ENCODE measurements around the gene BCCIP. TPM values are rescaled to one million over a fixed set of nuclear protein-coding genes. Genes with fewer than 3 reads are reported as not detected.

BCCIP gene
- total and polyA plus RNA-seq, 4 donors = 21.9 to 44.1 (median 31.2) TPM

DNA sequence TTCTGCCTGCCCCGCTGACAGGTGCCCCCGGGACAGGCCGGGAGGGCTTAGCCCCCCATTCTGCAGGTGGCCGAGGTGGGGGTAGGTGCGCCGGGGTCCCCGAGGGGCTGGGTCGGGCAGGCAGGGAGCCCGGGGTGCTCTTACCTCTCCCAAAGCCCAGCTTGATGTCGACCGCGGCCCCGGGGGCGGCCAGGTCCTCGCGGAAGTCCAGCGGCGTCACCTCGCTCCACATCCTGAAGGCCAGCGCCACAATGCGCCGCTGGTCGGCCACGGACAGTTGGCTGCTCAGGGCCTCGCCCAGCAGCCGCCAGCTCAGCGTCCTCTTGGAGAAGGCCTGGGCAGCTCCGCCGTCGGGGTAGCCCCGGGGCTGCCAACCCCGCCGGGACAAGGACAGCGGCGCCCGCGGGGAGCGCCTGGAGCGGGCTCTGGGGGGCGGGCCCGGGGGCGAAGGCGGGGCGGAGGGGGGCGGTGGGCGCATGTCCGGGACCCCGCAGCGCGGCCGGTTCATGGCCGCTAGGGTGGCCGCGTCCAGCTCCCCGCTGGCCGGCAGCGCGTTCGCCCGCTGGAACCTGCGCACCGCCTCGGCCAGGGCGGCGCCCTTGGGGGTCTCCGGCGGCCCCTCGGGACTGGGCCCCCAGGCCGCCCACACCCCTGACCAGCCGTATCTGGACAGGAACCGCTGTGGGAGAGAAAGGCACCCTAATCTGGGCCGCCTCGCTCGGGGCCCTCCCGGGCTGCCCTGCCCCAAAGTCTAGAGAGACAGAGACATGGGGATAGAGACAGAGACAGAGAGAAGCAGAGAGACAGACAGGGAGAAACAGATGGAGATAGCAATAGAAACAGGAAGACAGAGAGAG is 49.4 kb upstream of the BCCIP start:
- Histone ChIP-seq H3K4me3 (ENCODE audit: low read depth in 1 of 3, low read length in 3 of 3) (no peak overlapping the region), H3K36me3 (ENCODE audit: control insufficient read depth in 4 of 4, insufficient read depth in 3 of 4, low read depth in 1 of 4, low read length in 3 of 4) (no peaks in the 10 kb centered on the region), H3K9me3 (ENCODE audit: control insufficient read depth in 4 of 4, low read length in 3 of 4) (no peaks in the 10 kb centered on the region), H3K27ac (ENCODE audit: low read depth in 1 of 2, low read length in 2 of 2) (no peak overlapping the region), H3K4me1 (ENCODE audit: control insufficient read depth in 4 of 4, insufficient read depth in 4 of 4, low read length in 3 of 4) (no peaks in the 10 kb centered on the region), H3K27me3 (ENCODE audit: control insufficient read depth in 4 of 4, insufficient read depth in 4 of 4, low read length in 3 of 4) (no peaks in the 10 kb centered on the region), H3K9ac (ENCODE audit: low read depth in 1 of 2, low read length in 2 of 2) (no peak overlapping the region)
- WGBS = 75% methylated on average over 75 of the region's 75 CpGs
- TF ChIP-seq, protein P1, sequence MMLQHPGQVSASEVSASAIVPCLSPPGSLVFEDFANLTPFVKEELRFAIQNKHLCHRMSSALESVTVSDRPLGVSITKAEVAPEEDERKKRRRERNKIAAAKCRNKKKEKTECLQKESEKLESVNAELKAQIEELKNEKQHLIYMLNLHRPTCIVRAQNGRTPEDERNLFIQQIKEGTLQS (IDR thresholded peaks at IDR 0.05) = no peak
- TF ChIP-seq TAF1 (conservative IDR thresholded peaks at IDR 0.05) = no peak
- TF ChIP-seq RXRA (IDR thresholded peaks at IDR 0.05) = no peak
- no peak for TF ChIP-seq HNF4G (IDR thresholded peaks at IDR 0.05)
- TF ChIP-seq EGR1 (IDR thresholded peaks at IDR 0.05; ENCODE audit: low read depth in 2 of 2) = no peak
- TF ChIP-seq RAD21 (IDR thresholded peaks at IDR 0.05) = no peak
- TF ChIP-seq HNF4A (conservative IDR thresholded peaks at IDR 0.05) = no peak
- TF ChIP-seq, protein P2, sequence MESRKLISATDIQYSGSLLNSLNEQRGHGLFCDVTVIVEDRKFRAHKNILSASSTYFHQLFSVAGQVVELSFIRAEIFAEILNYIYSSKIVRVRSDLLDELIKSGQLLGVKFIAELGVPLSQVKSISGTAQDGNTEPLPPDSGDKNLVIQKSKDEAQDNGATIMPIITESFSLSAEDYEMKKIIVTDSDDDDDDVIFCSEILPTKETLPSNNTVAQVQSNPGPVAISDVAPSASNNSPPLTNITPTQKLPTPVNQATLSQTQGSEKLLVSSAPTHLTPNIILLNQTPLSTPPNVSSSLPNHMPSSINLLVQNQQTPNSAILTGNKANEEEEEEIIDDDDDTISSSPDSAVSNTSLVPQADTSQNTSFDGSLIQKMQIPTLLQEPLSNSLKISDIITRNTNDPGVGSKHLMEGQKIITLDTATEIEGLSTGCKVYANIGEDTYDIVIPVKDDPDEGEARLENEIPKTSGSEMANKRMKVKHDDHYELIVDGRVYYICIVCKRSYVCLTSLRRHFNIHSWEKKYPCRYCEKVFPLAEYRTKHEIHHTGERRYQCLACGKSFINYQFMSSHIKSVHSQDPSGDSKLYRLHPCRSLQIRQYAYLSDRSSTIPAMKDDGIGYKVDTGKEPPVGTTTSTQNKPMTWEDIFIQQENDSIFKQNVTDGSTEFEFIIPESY (IDR thresholded peaks at IDR 0.05) = no peak
- TF ChIP-seq FOXA1 (IDR thresholded peaks at IDR 0.05) = no peak
- TF ChIP-seq NR2F2 (IDR thresholded peaks at IDR 0.05) = no peak
- no peak for TF ChIP-seq JUND (IDR thresholded peaks at IDR 0.05)
- TF ChIP-seq FOXA2 (IDR thresholded peaks at IDR 0.05) = no peak
- no peak for TF ChIP-seq SP1 (IDR thresholded peaks at IDR 0.05)
- TF ChIP-seq, protein P3, sequence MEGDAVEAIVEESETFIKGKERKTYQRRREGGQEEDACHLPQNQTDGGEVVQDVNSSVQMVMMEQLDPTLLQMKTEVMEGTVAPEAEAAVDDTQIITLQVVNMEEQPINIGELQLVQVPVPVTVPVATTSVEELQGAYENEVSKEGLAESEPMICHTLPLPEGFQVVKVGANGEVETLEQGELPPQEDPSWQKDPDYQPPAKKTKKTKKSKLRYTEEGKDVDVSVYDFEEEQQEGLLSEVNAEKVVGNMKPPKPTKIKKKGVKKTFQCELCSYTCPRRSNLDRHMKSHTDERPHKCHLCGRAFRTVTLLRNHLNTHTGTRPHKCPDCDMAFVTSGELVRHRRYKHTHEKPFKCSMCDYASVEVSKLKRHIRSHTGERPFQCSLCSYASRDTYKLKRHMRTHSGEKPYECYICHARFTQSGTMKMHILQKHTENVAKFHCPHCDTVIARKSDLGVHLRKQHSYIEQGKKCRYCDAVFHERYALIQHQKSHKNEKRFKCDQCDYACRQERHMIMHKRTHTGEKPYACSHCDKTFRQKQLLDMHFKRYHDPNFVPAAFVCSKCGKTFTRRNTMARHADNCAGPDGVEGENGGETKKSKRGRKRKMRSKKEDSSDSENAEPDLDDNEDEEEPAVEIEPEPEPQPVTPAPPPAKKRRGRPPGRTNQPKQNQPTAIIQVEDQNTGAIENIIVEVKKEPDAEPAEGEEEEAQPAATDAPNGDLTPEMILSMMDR (IDR thresholded peaks at IDR 0.05; ENCODE audit: low read depth, low read length, missing input control) = no peak
- TF ChIP-seq GABPA (IDR thresholded peaks at IDR 0.05 in 1 of 2, conservative IDR thresholded peaks at IDR 0.05 in 1 of 2) = no peak
- DNase-seq (ENCODE audit: low spot score) = no peak

DNA sequence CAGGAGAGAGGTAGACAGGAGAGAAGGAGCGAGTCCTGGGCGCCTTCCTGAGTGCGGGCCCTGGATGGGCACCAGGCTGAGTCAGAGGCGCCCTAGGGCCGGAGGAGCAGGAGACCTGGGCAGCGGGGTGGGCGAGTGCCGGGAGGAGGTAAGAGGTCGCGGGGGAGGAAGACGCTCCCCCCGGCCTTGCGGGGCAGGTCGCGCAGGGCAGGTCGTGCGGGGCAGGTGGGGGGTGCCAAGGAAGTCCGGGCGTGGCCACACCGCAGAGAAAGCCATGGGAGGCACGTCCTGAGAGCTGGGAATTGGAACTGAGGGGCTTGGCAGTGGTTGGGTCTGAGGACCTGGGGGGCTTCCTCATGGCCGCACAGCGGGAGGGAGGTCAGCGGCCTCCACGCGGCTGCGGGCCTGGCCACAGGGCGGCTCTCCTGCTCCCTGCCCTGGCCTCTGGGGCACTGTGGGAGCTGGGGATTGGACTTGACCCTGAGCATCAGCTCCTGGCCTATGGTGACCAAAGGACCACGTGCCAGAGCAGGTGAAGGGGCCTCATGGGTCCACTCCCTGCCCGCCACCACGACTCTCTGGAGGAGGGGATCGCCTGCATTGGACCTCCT is 48.7 kb upstream of the BCCIP start:
- Histone ChIP-seq H3K4me3 (ENCODE audit: low read depth in 1 of 3, low read length in 3 of 3) (no peak overlapping the region), H3K4me1 (ENCODE audit: control insufficient read depth in 4 of 4, insufficient read depth in 4 of 4, low read length in 3 of 4) (no peaks in the 10 kb centered on the region), H3K9ac (ENCODE audit: low read depth in 1 of 2, low read length in 2 of 2) (no peak overlapping the region), H3K36me3 (ENCODE audit: control insufficient read depth in 4 of 4, insufficient read depth in 3 of 4, low read depth in 1 of 4, low read length in 3 of 4) (no peaks in the 10 kb centered on the region), H3K27me3 (ENCODE audit: control insufficient read depth in 4 of 4, insufficient read depth in 4 of 4, low read length in 3 of 4) (no peaks in the 10 kb centered on the region), H3K27ac (ENCODE audit: low read depth in 1 of 2, low read length in 2 of 2) (no peak overlapping the region), H3K9me3 (ENCODE audit: control insufficient read depth in 4 of 4, low read length in 3 of 4) (no peaks in the 10 kb centered on the region)
- WGBS = 94% methylated on average over 32 of the region's 32 CpGs
- no peak for DNase-seq (ENCODE audit: low spot score)
- no peak for TF ChIP-seq RXRA (IDR thresholded peaks at IDR 0.05)

Data from liver (tissue), 9 donors.